Subcutaneous adipose tissue (tissue), 4 donors: ENCODE data around the gene KLHL1. TPM values are rescaled to one million over a fixed set of nuclear protein-coding genes. Genes with fewer than 3 reads are reported as not detected.

Experiments used
- total RNA-seq, 4 donors: library from RNA; depleted of rRNA; stranded (reverse); fragments of >200 nt; gene quantifications; one replicate each; pipeline ENCODE4 v1.1.0, GENCODE V29; 2016
- TF ChIP-seq, protein P1 (sequence below): fragments of 450-650 bp; IDR thresholded peaks from one replicate; pipeline ENCODE4 v1.5.1; 2016; ENCODE audit warnings: low read depth, mild to moderate bottlenecking, control low read depth, antibody characterized with exemption, moderate library complexity

Gene KLHL1
- total RNA-seq, 4 donors from 2014 or later, result not detected

DNA sequence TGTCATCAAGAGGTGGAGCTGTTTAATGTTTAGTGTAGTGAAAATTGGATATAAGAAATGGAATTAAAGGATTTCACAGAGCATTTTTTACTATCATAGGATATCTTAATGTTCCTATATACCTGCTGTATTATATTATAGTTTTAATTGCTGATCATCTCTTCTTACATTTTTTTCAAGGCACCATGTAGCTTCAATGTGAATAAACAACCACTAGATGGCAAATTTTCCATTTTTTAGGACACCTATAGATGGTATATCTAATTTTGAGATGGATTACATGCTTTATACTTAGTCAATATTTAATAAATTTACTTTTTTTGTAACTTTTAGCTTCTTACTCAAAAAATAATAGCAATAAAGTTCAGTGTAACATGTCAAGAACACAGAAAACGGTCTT, 9.6 kb downstream of the KLHL1 start:
- TF ChIP-seq, protein P1, sequence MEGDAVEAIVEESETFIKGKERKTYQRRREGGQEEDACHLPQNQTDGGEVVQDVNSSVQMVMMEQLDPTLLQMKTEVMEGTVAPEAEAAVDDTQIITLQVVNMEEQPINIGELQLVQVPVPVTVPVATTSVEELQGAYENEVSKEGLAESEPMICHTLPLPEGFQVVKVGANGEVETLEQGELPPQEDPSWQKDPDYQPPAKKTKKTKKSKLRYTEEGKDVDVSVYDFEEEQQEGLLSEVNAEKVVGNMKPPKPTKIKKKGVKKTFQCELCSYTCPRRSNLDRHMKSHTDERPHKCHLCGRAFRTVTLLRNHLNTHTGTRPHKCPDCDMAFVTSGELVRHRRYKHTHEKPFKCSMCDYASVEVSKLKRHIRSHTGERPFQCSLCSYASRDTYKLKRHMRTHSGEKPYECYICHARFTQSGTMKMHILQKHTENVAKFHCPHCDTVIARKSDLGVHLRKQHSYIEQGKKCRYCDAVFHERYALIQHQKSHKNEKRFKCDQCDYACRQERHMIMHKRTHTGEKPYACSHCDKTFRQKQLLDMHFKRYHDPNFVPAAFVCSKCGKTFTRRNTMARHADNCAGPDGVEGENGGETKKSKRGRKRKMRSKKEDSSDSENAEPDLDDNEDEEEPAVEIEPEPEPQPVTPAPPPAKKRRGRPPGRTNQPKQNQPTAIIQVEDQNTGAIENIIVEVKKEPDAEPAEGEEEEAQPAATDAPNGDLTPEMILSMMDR, result no peak

DNA sequence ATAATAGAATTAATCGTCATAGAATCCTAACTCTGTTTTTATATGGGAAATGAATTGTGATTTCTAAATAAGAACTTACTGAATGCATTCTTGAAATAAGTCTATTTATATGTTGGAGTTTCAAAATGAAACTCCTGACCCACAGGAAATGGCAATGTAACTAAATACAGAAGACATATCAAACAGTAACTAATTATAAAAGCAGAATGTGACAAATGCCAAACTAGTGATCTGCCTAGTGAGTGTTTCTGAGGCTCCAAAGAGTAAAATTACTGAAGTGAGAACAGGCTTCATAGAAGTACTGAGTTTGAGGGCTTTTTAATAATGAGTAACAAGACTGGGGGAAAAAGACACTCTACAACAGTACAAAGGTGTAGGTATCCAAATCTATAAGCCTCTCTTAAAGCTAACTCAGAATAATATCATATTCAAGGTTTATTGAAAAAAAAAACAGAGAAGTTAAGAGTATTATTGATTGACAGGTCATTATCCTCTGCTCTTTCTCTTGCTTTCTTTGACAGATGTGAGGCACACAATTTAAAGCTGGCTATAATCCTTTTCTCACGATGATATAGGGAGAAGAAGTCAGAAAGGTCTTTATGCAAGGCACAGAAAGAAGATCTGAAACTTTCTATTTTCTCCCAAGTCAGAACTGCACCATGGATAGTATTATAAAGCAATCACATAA, 18.1 kb downstream of the KLHL1 start:
- TF ChIP-seq, protein P1, result no peak

DNA sequence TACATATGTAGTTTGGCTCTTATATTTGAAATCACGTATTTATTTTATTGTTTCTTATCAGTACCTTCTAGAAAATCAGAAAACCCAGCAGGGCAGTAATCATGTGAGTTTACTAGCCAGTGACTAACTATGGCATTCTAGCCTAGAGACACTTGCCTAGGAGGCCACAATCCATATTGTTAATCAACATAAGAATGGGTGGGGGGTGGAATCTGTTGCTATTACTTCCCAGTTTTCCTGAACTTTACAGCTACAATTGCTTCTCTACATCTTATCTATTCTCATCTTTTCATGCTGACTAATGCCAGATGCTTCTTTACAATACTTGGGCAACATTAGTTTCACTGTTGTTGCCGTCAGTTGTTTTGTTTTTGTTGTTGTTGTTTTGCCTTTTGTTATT, 19.3 kb downstream of the KLHL1 start:
- TF ChIP-seq, protein P1, result no peak

DNA sequence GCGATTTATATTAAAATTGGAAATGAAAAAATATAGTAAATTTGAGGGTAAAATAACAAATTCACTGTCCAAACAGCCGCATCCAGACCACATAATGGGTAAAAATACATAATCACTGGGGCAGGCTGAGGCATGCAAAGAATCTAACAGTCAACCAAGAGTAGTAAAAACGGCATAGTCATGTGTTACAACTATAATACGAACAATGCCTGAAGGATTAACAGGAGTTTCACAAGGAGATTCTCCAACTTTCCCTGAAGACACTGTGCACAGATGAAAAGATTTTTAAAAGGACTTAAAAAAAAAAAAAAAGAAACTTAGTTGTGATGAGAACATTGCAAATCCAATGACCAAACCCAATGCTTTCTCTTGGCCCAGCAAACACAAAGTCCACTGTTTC, 21.0 kb downstream of the KLHL1 start:
- TF ChIP-seq, protein P1, result no peak

DNA sequence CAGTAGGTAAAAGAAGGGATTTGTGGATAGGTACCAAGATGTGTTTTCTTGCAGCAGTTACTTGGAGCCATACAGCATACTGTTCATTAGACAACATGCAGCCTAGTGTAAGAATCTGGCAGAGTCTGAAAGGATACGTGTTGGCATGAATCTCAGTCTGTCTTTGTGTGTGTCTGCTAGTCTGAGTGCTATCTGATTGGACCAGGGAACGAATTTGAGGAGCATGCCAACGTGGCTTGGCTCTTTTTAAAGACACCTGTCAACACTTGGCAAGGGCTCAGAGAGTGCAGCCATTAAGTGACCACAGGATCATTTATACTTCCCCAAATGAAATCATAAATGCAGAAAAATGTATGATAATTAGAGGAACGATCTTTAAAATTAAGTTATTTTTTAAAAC, 28.2 kb downstream of the KLHL1 start:
- TF ChIP-seq, protein P1, result no peak

DNA sequence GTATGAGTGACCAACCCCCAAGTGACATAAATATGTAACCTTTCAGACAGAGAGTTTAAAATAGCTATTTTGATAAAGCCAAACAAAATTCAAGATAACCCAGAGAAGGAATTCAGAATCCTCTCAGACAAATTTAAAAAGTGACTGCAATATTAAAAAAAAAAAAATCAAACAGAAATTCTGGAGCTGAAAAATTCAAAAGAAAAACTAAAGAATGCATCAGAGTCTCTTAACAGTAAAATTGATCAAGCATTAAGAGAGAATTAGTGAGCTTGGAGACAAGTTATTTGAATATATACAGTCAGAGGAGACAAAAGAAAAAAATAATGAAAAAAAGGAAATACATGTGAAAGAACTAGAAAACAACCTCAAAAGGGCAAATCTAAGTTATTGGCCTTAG, 53.7 kb downstream of the KLHL1 start:
- TF ChIP-seq, protein P1, result no peak

DNA sequence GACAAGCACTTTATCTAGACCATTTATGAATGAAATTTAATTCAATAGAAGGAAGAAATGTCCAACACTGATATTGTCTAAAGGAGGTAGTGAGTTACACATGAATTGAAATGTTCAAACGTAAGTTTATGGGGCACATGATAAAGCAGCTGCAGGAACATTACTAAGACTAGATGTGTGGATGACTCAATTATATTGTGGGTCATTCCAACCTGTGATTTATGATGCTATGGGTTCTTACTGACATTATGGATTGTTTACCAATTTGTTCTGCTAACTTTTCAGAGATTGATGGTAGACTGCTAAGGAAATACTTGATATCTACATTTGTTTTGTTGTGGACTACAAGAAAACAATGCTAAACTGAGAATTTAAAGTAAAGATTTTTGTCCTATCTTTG, 56.7 kb downstream of the KLHL1 start:
- TF ChIP-seq, protein P1, result no peak
